ENCODE measurements around the gene HTR3D. TPM values are rescaled to one million over a fixed set of nuclear protein-coding genes. Genes with fewer than 3 reads are reported as not detected.

HTR3D gene
- total and polyA plus RNA-seq, 2 of the 4 experiments (the other 2 are of a cell fraction): not detected

- peak; percentile 32 for DNase-seq
- peak; percentile 85 for ATAC-seq (ENCODE audit: low read depth)
- in situ Hi-C loops (cut with MboI; ENCODE audit: low sequenced_read_pairs): loop anchor here (10.0 kb wide), 1 partner anchor 122 kb away; no protein-coding TSS in a partner anchor
- TF ChIP-seq CEBPB (IDR thresholded peaks at IDR 0.05; ENCODE audit: low read depth, low read length): no peak
- TF ChIP-seq CHD1 (IDR thresholded peaks at IDR 0.05; ENCODE audit: low read depth, low read length): no peak
- TF ChIP-seq FOS (IDR thresholded peaks at IDR 0.05; ENCODE audit: low read depth, low read length): no peak
- 0 out of 2 replicates have a peak, but pooled peaks have one; percentile 10 for TF ChIP-seq POLR2A (IDR thresholded peaks at IDR 0.05; ENCODE audit: low read depth, low read length)
- no peak for TF ChIP-seq ELK1 (IDR thresholded peaks at IDR 0.05; ENCODE audit: borderline replicate concordance, low read depth, low read length)
- TF ChIP-seq MAFK (IDR thresholded peaks at IDR 0.05; ENCODE audit: low read depth, low read length): no peak
- TF ChIP-seq MXI1 (IDR thresholded peaks at IDR 0.05; ENCODE audit: borderline replicate concordance, low read depth, low read length): no peak
- TF ChIP-seq MAZ (IDR thresholded peaks at IDR 0.05; ENCODE audit: borderline replicate concordance, low read depth, low read length): peak; percentile 65; the same call in 1 of the 2 replicates
- TF ChIP-seq BHLHE40 (IDR thresholded peaks at IDR 0.05; ENCODE audit: low read depth, low read length): no peak
- no peak for TF ChIP-seq NFE2L2 (IDR thresholded peaks at IDR 0.05; ENCODE audit: low read depth, low read length)
- TF ChIP-seq RFX5 (IDR thresholded peaks at IDR 0.05; ENCODE audit: low read depth, low read length): no peak
- TF ChIP-seq, protein P1, sequence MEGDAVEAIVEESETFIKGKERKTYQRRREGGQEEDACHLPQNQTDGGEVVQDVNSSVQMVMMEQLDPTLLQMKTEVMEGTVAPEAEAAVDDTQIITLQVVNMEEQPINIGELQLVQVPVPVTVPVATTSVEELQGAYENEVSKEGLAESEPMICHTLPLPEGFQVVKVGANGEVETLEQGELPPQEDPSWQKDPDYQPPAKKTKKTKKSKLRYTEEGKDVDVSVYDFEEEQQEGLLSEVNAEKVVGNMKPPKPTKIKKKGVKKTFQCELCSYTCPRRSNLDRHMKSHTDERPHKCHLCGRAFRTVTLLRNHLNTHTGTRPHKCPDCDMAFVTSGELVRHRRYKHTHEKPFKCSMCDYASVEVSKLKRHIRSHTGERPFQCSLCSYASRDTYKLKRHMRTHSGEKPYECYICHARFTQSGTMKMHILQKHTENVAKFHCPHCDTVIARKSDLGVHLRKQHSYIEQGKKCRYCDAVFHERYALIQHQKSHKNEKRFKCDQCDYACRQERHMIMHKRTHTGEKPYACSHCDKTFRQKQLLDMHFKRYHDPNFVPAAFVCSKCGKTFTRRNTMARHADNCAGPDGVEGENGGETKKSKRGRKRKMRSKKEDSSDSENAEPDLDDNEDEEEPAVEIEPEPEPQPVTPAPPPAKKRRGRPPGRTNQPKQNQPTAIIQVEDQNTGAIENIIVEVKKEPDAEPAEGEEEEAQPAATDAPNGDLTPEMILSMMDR (conservative IDR thresholded peaks at IDR 0.05; ENCODE audit: low read depth, low read length): peak; percentile 80
- TF ChIP-seq RCOR1 (IDR thresholded peaks at IDR 0.05; ENCODE audit: insufficient replicate concordance, low read length): peak; percentile 44
- peak; percentile 77 for TF ChIP-seq SMC3 (IDR thresholded peaks at IDR 0.05; ENCODE audit: low read depth, low read length)
Measured at GRCh38 chr3:184016811-184017671, 14.5 kb upstream of the HTR3D start.

More at GRCh38 chr3:184016811-184017671, 14.5 kb upstream of the HTR3D start:
- Histone ChIP-seq H3K79me1 (ENCODE audit: low read depth in 1 of 2, low read length in 2 of 2) (peaks cover 15 to 27% of the 10 kb centered on the region in 2 experiments), H3K4me1 (ENCODE audit: control insufficient read depth, insufficient read depth, low read length) (peaks cover 7% of the 10 kb centered on the region), H3K4ac (ENCODE audit: low read depth, low read length) (peak overlapping the region; percentile 72), H3K27me3 (ENCODE audit: control insufficient read depth, insufficient read depth, low read length) (0 out of 2 replicates have a peak, but pooled peaks cover 1% of the 10 kb centered on the region), H3K9me3 (ENCODE audit: control insufficient read depth, insufficient read depth, low read length) (no peaks in the 10 kb centered on the region), H3K56ac (ENCODE audit: extremely low read depth, insufficient read depth, low read length) (no peak overlapping the region), H4K8ac (ENCODE audit: low read depth in 2 of 2, low read length in 2 of 2) (peak overlapping the region; percentile 18 to 64; a peak in 3 of 4 replicates), H4K5ac (ENCODE audit: low read depth, low read length) (peak overlapping the region; percentile 19), H3K9ac (ENCODE audit: low read depth, low read length) (peak overlapping the region; percentile 72), H3K36me3 (ENCODE audit: control insufficient read depth, insufficient read depth, low read length) (no peaks in the 10 kb centered on the region), H2BK20ac (ENCODE audit: low read depth, low read length) (no peak overlapping the region), H3K14ac (replicated peaks; ENCODE audit: low read depth, low read length) (peak overlapping the region; percentile 62), H2BK5ac (ENCODE audit: low read depth, low read length, poor library complexity, severe bottlenecking) (peak overlapping the region; percentile 23), H3K18ac (ENCODE audit: low read depth, low read length) (no peak overlapping the region; the same call in 1 of the 2 replicates), H2AFZ (replicated peaks; ENCODE audit: low read length, poor library complexity) (peak overlapping the region; percentile 94), H2AK5ac (ENCODE audit: low read depth, low read length) (peak overlapping the region; percentile 52), H3K9me1 (ENCODE audit: insufficient read depth, low read length) (peaks cover 3% of the 10 kb centered on the region), H3K4me2 (ENCODE audit: low read depth, low read length) (peak overlapping the region; percentile 77), H3K27ac (ENCODE audit: insufficient read depth, low read length) (peak overlapping the region; percentile 54), H4K20me1 (ENCODE audit: insufficient read depth, low read length) (no peaks in the 10 kb centered on the region), H3K23ac (ENCODE audit: low read depth, low read length) (peak overlapping the region; percentile 55; the same call in 1 of the 2 replicates), H2BK120ac (ENCODE audit: low read depth, low read length) (no peak overlapping the region), H4K91ac (ENCODE audit: insufficient read depth, low read depth, low read length) (peak overlapping the region; percentile 5; the same call in 1 of the 2 replicates), H3K4me3 (ENCODE audit: insufficient read depth, low read depth, low read length) (peak overlapping the region; percentile 57), H2BK15ac (ENCODE audit: low read depth, low read length) (no peak overlapping the region), H2AK9ac (replicated peaks; ENCODE audit: low read depth, low read length, poor library complexity) (peak overlapping the region; percentile 93)
- dilution Hi-C loops (cut with HindIII; ENCODE audit: low sequenced_read_pairs, unreplicated experiment) (no loop called here), intact Hi-C loops (cut with micrococcal nuclease) (loop anchor here (1.0 to 10.0 kb wide), 4 partner anchors 28 to 238 kb away; no protein-coding TSS in a partner anchor)
- 32% methylated on average over 16 of the region's 57 CpGs; no CpG with 5 or more reads in 1 of the 2 experiments for WGBS, 2 experiments (ENCODE audit: extremely low coverage in 2 of 2, insufficient read length in 1 of 2)
- ChIA-PET CTCF (interaction anchor here (0.5 to 1.1 kb wide), 5 partner anchors 13 to 689 kb away, joined by 3 to 5 read pairs (median 4); no protein-coding TSS in a partner anchor), POLR2A (ENCODE audit: unreplicated experiment) (interaction anchor here (0.6 kb wide), 1 partner anchor 132 kb away, joined by 5 read pairs; no protein-coding TSS in a partner anchor)
- no TSS peak for BruUV-seq (replicated peaks)
